Osteoblast (primary cell): ENCODE measurements around the gene RABGAP1L. TPM values are rescaled to one million over a fixed set of nuclear protein-coding genes. Genes with fewer than 3 reads are reported as not detected.

Experiments
- DNase-seq: peaks from one replicate; pipeline ENCODE4 v3.0.0; 2011; ENCODE audit warnings: low spot score, mixed read lengths; ENCODE audit not compliant: insufficient read length; ENCODE audit errors: missing footprints
- H2AFZ ChIP-seq: 2 replicates; pipeline ENCODE4 v1.6.0; 2011; ENCODE audit warnings: mild to moderate bottlenecking, low read length
- H3K27ac ChIP-seq: 2 replicates; pipeline ENCODE4 v1.5.1; 2011; ENCODE audit warnings: mild to moderate bottlenecking, low read depth, low read length, moderate library complexity
- H3K27me3 ChIP-seq: 2 replicates; pipeline ENCODE4 v1.6.0; 2012; ENCODE audit warnings: mild to moderate bottlenecking, control low read depth, inconsistent platforms, low read length, moderate library complexity; ENCODE audit not compliant: insufficient read depth
- H3K36me3 ChIP-seq: 2 replicates; pipeline ENCODE4 v1.5.1; 2011; ENCODE audit warnings: mild to moderate bottlenecking, low read length, control low read depth, moderate library complexity; ENCODE audit not compliant: insufficient read depth
- H3K4me1 ChIP-seq: 2 replicates; pipeline ENCODE4 v1.5.1; 2011; ENCODE audit warnings: mild to moderate bottlenecking, low read length, control low read depth, moderate library complexity; ENCODE audit not compliant: insufficient read depth
- H3K4me2 ChIP-seq: 2 replicates; pipeline ENCODE4 v1.6.0; 2011; ENCODE audit warnings: mild to moderate bottlenecking, low read length; ENCODE audit not compliant: insufficient read depth
- H3K4me3 ChIP-seq: fragments of 200-600 bp; sonication (generic); 3 replicates; pipeline ENCODE4 v1.5.1; 2012; ENCODE audit warnings: mild to moderate bottlenecking, low read length, inconsistent platforms; ENCODE audit not compliant: insufficient read depth
- H3K79me2 ChIP-seq: 2 replicates; pipeline ENCODE4 v1.6.0; 2012; ENCODE audit warnings: mild to moderate bottlenecking, low read length, control low read depth, inconsistent platforms; ENCODE audit not compliant: insufficient read depth
- H3K9me3 ChIP-seq: 2 replicates; pipeline ENCODE4 v1.5.1; 2011; ENCODE audit warnings: low read depth, low read length, control low read depth
- H4K20me1 ChIP-seq: 2 replicates; pipeline ENCODE4 v1.6.0; 2012; ENCODE audit warnings: mild to moderate bottlenecking, low read length, control low read depth; ENCODE audit not compliant: insufficient read depth
- total RNA-seq: library from RNA; depleted of rRNA; stranded (reverse); fragments of >200 nt; gene quantifications from 2 replicates; pipeline ENCODE4 v1.2.3, GENCODE V29; 2012
- TF ChIP-seq, protein P1 (sequence below): IDR thresholded peaks from 2 replicates; pipeline ENCODE4 v1.5.1; 2011; ENCODE audit warnings: mild to moderate bottlenecking, low read depth, low read length, moderate library complexity; ENCODE audit errors: extremely low read depth

RABGAP1L gene
- total RNA-seq, 1 donor: 30.0 TPM

DNA sequence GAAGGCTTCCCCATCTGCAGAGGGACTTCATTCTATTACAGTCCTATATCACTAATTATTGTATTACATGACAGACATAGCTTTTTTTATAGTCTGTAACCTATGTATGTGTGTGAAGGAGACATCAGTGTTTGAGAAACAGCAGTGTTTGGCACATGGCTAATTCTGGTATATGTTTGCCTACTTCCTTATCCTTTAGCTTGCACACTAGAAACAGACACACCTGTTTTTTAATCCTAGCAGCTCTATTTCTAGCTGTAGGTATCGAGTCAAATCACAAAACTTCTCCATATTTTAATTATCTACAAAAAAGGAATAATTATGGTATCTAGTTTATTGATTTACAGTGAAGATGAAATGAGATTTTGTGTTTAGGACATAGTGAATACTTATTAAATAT is 711.0 kb downstream of the RABGAP1L start:
- H3K9me3 ChIP-seq: no peaks in the 10 kb centered on the region
- H2AFZ ChIP-seq: no peak overlapping the region
- no peaks in the 10 kb centered on the region for H3K79me2 ChIP-seq
- no peak overlapping the region for H3K4me3 ChIP-seq
- TF ChIP-seq, protein P1, sequence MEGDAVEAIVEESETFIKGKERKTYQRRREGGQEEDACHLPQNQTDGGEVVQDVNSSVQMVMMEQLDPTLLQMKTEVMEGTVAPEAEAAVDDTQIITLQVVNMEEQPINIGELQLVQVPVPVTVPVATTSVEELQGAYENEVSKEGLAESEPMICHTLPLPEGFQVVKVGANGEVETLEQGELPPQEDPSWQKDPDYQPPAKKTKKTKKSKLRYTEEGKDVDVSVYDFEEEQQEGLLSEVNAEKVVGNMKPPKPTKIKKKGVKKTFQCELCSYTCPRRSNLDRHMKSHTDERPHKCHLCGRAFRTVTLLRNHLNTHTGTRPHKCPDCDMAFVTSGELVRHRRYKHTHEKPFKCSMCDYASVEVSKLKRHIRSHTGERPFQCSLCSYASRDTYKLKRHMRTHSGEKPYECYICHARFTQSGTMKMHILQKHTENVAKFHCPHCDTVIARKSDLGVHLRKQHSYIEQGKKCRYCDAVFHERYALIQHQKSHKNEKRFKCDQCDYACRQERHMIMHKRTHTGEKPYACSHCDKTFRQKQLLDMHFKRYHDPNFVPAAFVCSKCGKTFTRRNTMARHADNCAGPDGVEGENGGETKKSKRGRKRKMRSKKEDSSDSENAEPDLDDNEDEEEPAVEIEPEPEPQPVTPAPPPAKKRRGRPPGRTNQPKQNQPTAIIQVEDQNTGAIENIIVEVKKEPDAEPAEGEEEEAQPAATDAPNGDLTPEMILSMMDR: no peak
- no peaks in the 10 kb centered on the region for H3K4me1 ChIP-seq
- no peak overlapping the region for H3K27ac ChIP-seq
- H4K20me1 ChIP-seq: no peaks in the 10 kb centered on the region
- no peaks in the 10 kb centered on the region for H3K36me3 ChIP-seq
- DNase-seq: no peak
- H3K27me3 ChIP-seq: no peaks in the 10 kb centered on the region
- no peak overlapping the region for H3K4me2 ChIP-seq

DNA sequence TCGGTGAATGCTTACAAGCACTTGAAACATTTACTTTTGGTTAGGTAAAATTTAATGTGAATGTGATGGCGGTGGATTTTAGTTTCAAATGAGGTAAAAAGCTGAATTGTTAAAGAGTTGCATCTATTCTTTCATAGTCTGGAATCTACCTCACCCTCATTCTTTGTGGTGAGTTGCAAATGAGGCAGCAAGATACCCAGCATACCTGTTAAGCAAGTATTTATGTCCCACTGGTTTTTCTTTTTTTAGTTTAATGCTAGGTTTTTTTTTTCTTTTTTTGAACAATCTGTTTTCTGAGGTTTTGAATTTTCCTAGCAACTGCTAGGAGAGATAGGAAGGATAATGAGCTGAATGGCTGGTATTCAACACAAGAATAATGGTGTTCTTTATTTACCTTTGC is 712.6 kb downstream of the RABGAP1L start:
- DNase-seq: no peak
- H3K9me3 ChIP-seq: no peaks in the 10 kb centered on the region
- no peak overlapping the region for H2AFZ ChIP-seq
- no peak overlapping the region for H3K4me3 ChIP-seq
- TF ChIP-seq, protein P1: no peak
- H3K27ac ChIP-seq: no peak overlapping the region
- no peaks in the 10 kb centered on the region for H3K27me3 ChIP-seq
- H3K4me1 ChIP-seq: no peaks in the 10 kb centered on the region
- no peak overlapping the region for H3K4me2 ChIP-seq
- no peaks in the 10 kb centered on the region for H4K20me1 ChIP-seq
- no peaks in the 10 kb centered on the region for H3K36me3 ChIP-seq
- H3K79me2 ChIP-seq: no peaks in the 10 kb centered on the region

DNA sequence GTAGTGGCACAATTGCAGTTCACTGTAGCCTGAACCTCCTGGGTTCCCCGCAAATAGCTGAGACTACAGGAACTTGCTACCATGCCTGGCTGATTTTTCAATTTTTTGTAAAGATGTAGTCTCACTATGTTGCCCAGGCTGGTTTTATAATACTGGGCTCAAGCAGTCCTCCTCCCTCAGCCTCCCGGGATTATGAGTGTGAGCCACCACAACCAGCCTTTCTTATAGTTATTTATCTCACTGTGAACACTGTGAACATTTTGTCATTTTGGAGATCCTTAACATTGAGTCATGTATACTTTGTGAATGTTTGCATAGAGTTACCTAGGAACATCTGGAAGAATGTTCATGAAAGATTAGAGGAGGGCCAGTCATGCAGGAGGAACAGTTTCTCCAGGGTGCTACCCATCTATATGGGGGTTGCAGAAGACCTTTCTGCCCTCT is 713.3 kb downstream of the RABGAP1L start:
- TF ChIP-seq, protein P1: no peak
- H4K20me1 ChIP-seq: no peaks in the 10 kb centered on the region
- H3K36me3 ChIP-seq: no peaks in the 10 kb centered on the region
- no peaks in the 10 kb centered on the region for H3K9me3 ChIP-seq
- no peak for DNase-seq
- H3K4me1 ChIP-seq: no peaks in the 10 kb centered on the region
- H3K79me2 ChIP-seq: no peaks in the 10 kb centered on the region
- H3K27ac ChIP-seq: no peak overlapping the region
- no peak overlapping the region for H2AFZ ChIP-seq
- H3K4me3 ChIP-seq: no peak overlapping the region
- H3K4me2 ChIP-seq: no peak overlapping the region
- no peaks in the 10 kb centered on the region for H3K27me3 ChIP-seq

DNA sequence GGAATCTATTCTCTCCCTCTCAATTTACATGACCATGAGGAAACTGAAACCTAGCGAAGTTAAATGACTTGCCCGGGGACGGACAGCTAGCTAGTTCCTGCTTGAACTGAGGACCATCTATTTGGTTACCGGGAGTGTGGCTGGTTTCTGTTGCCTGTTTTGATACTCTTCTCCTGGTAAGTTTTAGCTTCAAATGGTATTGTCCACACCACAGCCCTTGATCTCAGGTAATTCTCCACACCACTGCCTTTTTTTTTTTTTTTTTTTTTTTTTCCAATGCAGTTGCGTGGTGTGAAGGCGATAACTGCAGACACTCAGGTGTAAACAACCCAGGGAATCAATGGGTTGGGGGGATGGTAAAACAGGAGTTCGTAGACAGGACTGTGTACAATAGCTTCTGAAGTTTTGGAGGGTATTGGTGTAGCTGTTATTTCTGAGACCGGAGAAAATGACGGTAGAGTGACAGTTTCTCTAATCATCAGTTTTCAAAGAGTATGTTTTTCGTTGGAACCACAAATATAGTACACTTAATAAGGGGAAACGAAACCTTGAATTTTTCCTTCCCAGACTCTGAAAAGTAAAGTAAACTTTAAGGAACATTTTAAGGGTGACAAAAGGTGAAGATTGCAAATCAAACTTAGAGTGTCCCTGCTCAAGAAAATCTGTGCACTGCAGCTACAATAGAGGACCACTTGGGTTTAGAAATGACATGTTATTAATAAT is 715.2 kb downstream of the RABGAP1L start:
- Histone ChIP-seq H3K4me2 (no peak overlapping the region), H2AFZ (no peak overlapping the region), H3K79me2 (no peaks in the 10 kb centered on the region), H3K36me3 (no peaks in the 10 kb centered on the region), H3K4me1 (no peaks in the 10 kb centered on the region), H3K4me3 (no peak overlapping the region), H3K9me3 (no peaks in the 10 kb centered on the region), H4K20me1 (no peaks in the 10 kb centered on the region), H3K27ac (no peak overlapping the region), H3K27me3 (no peaks in the 10 kb centered on the region)
- no peak for DNase-seq
- TF ChIP-seq, protein P1: no peak
